ENCODE measurements around the gene COA8. TPM values are rescaled to one million over a fixed set of nuclear protein-coding genes. Genes with fewer than 3 reads are reported as not detected.

Gene COA8
- total and polyA plus RNA-seq, 2 of the 4 experiments (the other 2 are of a cell fraction) = 12.2 to 21.1 TPM

- ATAC-seq (ENCODE audit: low read depth) (no peak), DNase-seq (no peak)
- H3K4me3 ChIP-seq (ENCODE audit: insufficient read depth, low read depth, low read length) = no peak overlapping the region
- peak overlapping the region; percentile 66 for H2BK20ac ChIP-seq (ENCODE audit: low read depth, low read length)
- peaks cover 0 to 22% of the 10 kb centered on the region in 2 experiments; a peak in 2 of 4 replicates for H3K79me1 ChIP-seq (ENCODE audit: low read depth in 1 of 2, low read length in 2 of 2)
- H3K4ac ChIP-seq (ENCODE audit: low read depth, low read length) = peak overlapping the region; percentile 60
- H3K9ac ChIP-seq (ENCODE audit: low read depth, low read length) = no peak overlapping the region
- H4K8ac ChIP-seq (ENCODE audit: low read depth in 2 of 2, low read length in 2 of 2) = peak overlapping the region in 1 of 2 experiments; percentile 69; a peak in 2 of 4 replicates
- dilution Hi-C loops (cut with HindIII; ENCODE audit: low sequenced_read_pairs, unreplicated experiment) = no loop called here
- TF ChIP-seq MAFK (IDR thresholded peaks at IDR 0.05; ENCODE audit: low read depth, low read length) (no peak), RAD21 (IDR thresholded peaks at IDR 0.05; ENCODE audit: low read length) (no peak), CHD1 (IDR thresholded peaks at IDR 0.05; ENCODE audit: low read depth, low read length) (no peak), BHLHE40 (IDR thresholded peaks at IDR 0.05; ENCODE audit: low read depth, low read length) (no peak), FOS (IDR thresholded peaks at IDR 0.05; ENCODE audit: low read depth, low read length) (no peak), MAZ (IDR thresholded peaks at IDR 0.05; ENCODE audit: borderline replicate concordance, low read depth, low read length) (no peak)
- H2BK5ac ChIP-seq (ENCODE audit: low read depth, low read length, poor library complexity, severe bottlenecking) = peak overlapping the region; percentile 15
- ChIA-PET POLR2A (ENCODE audit: unreplicated experiment) (no interaction called here), CTCF (no interaction called here)
- H2AK9ac ChIP-seq (replicated peaks; ENCODE audit: low read depth, low read length, poor library complexity) = peak overlapping the region; percentile 52
- intact Hi-C loops (cut with micrococcal nuclease) = no loop called here
- no peaks in the 10 kb centered on the region for H4K20me1 ChIP-seq (ENCODE audit: insufficient read depth, low read length)
- no peak overlapping the region; the same call in 1 of the 2 replicates for H4K5ac ChIP-seq (ENCODE audit: low read depth, low read length)
- BruUV-seq (replicated peaks) = no TSS peak
- no peaks in the 10 kb centered on the region for H3K36me3 ChIP-seq (ENCODE audit: control insufficient read depth, insufficient read depth, low read length)
- peak overlapping the region; percentile 82 for H2AFZ ChIP-seq (replicated peaks; ENCODE audit: low read length, poor library complexity)
- in situ Hi-C loops (cut with MboI; ENCODE audit: low sequenced_read_pairs) = no loop called here
- peak overlapping the region; percentile 41; the same call in 1 of the 2 replicates for H3K14ac ChIP-seq (replicated peaks; ENCODE audit: low read depth, low read length)
- H2BK120ac ChIP-seq (ENCODE audit: low read depth, low read length) = peak overlapping the region; percentile 8
- no peaks in the 10 kb centered on the region for H3K27me3 ChIP-seq (ENCODE audit: control insufficient read depth, insufficient read depth, low read length)
- no peak overlapping the region for H3K4me2 ChIP-seq (ENCODE audit: low read depth, low read length)
- peaks cover 13% of the 10 kb centered on the region for H3K9me1 ChIP-seq (ENCODE audit: insufficient read depth, low read length)
- H3K56ac ChIP-seq (ENCODE audit: extremely low read depth, insufficient read depth, low read length) = no peak overlapping the region
- peaks cover 13% of the 10 kb centered on the region for H3K4me1 ChIP-seq (ENCODE audit: control insufficient read depth, insufficient read depth, low read length)
- H2AK5ac ChIP-seq (ENCODE audit: low read depth, low read length) = peak overlapping the region; percentile 48
- 52% methylated on average over 11 of the region's 16 CpGs; no CpG with 5 or more reads in 1 of the 2 experiments for WGBS, 2 experiments (ENCODE audit: extremely low coverage in 2 of 2, insufficient read length in 1 of 2)
- no peak overlapping the region; the same call in 1 of the 2 replicates for H4K91ac ChIP-seq (ENCODE audit: insufficient read depth, low read depth, low read length)
- H3K18ac ChIP-seq (ENCODE audit: low read depth, low read length) = no peak overlapping the region
- no peaks in the 10 kb centered on the region for H3K9me3 ChIP-seq (ENCODE audit: control insufficient read depth, insufficient read depth, low read length)
- H3K27ac ChIP-seq (ENCODE audit: insufficient read depth, low read length) = no peak overlapping the region
- peak overlapping the region; percentile 44; the same call in 1 of the 2 replicates for H3K23ac ChIP-seq (ENCODE audit: low read depth, low read length)
- H2BK15ac ChIP-seq (ENCODE audit: low read depth, low read length) = peak overlapping the region; percentile 67; the same call in 1 of the 3 replicates
Observed at GRCh38 chr14:103623883-103624482, 61.2 kb downstream of the COA8 start.
